HG03280 (cell line): ENCODE measurements around the gene MMAB.
"Not testable (repeated sequence)": the region's sequence is repeated elsewhere in the genome, so short reads cannot be mapped to it uniquely, and the experiment has no call there.

Source experiments
- ATAC-seq: cut with Tn5 transposase; IDR thresholded peaks from one replicate; pipeline ENCODE4 v1.9.1; 2021; ENCODE audit warnings: mild to moderate bottlenecking, moderate library complexity; ENCODE audit not compliant: unreplicated experiment

Gene MMAB

GRCh38 chr12:109604132-109604585 lies 30.9 kb upstream of the MMAB start:
- no peak for ATAC-seq

GRCh38 chr12:109602132-109602531 lies 28.8 kb upstream of the MMAB start:
- ATAC-seq: not testable (repeated sequence)

GRCh38 chr12:109601557-109601956 lies 28.3 kb upstream of the MMAB start:
- ATAC-seq: no peak

- no peak for ATAC-seq
These were observed 27.7 kb upstream of the MMAB start for GRCh38 chr12:109600995-109601394.

GRCh38 chr12:109600481-109600880 lies 27.2 kb upstream of the MMAB start:
- no peak for ATAC-seq

- no peak for ATAC-seq
These were observed 25.8 kb upstream of the MMAB start for GRCh38 chr12:109599087-109599486.

GRCh38 chr12:109598428-109598854 lies 25.1 kb upstream of the MMAB start:
- no peak for ATAC-seq

- ATAC-seq: no peak
These were observed 24.6 kb upstream of the MMAB start for GRCh38 chr12:109597795-109598427.

- no peak for ATAC-seq
These were observed 24.1 kb upstream of the MMAB start for GRCh38 chr12:109597414-109597794.

- no peak for ATAC-seq
These were observed 23.3 kb upstream of the MMAB start for GRCh38 chr12:109596418-109597244.

- ATAC-seq: no peak
These were observed 22.1 kb upstream of the MMAB start for GRCh38 chr12:109595321-109595902.

GRCh38 chr12:109594556-109595317 lies 21.4 kb upstream of the MMAB start:
- ATAC-seq: no peak

- no peak for ATAC-seq
These were observed 19.6 kb upstream of the MMAB start for GRCh38 chr12:109592905-109593272.

- ATAC-seq: no peak
These were observed 19.0 kb upstream of the MMAB start for GRCh38 chr12:109592195-109592904.

- no peak for ATAC-seq
These were observed 17.7 kb upstream of the MMAB start for GRCh38 chr12:109591041-109591440.

GRCh38 chr12:109590566-109590965 lies 17.3 kb upstream of the MMAB start:
- ATAC-seq: no peak

GRCh38 chr12:109589691-109590245 lies 16.5 kb upstream of the MMAB start:
- ATAC-seq: no peak

GRCh38 chr12:109589240-109589590 lies 15.9 kb upstream of the MMAB start:
- ATAC-seq: no peak

GRCh38 chr12:109588461-109589239 lies 15.3 kb upstream of the MMAB start:
- no peak for ATAC-seq

- ATAC-seq: no peak
These were observed 14.6 kb upstream of the MMAB start for GRCh38 chr12:109587921-109588320.
